GM18868 (cell line): ENCODE results near the gene SLC50A1.

Experiments used
- ATAC-seq: cut with Tn5 transposase; IDR thresholded peaks from one replicate; pipeline ENCODE4 v1.9.1; 2021; ENCODE audit warnings: mild to moderate bottlenecking, moderate library complexity; ENCODE audit not compliant: unreplicated experiment

The SLC50A1 gene

GRCh38 chr1:155169541-155169940 is 33.9 kb downstream of the SLC50A1 start:
- no peak for ATAC-seq

DNA sequence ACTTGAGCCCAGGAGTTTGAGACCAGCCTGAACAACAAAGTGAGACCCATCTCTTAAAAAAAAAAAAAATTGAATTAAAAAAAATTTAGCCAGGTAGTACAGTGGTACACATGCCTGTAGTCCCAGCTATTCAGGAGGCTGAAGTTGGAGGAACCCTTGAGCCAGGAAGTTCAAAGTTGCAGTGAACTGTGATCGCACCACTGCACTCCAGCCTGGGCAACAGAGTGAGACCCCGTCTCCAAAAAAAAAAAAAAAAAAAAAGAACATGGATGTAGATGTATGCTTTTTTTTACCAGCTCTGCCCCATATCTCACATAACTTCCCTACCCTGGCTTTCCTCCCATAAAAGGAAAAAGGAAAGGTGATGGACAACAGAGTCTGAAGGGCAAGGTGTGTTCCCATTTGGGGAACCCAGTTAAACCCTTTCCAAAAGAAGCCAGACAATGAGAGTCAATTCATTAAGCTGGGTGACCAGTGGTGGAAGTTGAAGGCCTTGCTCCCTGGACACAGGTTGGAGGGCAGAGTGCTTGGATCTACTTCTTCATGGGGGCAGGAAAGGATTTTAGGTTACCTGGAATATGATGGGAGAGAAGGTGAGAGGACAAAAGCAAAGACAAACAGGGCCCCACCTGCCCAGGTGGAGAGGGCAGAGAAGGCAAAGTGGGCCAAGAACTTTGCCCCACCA is 34.6 kb downstream of the SLC50A1 start:
- ATAC-seq = no peak

DNA sequence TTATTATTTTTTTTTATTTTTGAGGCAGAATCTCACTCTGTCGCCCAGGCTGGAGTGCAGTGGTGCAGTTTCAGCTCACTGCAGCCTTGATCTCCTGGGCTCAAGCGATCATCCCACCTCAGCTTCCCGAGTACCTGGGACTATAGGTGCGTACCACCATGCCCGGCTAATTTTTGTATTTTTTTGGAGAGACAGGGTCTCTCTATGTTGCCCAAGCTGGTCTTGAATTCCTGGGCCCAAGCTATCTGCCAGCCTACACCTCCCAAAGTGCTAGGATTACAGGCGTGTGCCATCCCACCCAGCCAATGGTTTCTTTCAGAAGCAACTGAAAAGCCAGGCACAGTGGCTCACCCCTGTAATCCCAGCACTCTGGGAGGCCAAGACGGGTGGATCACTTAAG is 35.2 kb downstream of the SLC50A1 start:
- ATAC-seq = no peak

GRCh38 chr1:155171836-155172731 is 36.4 kb downstream of the SLC50A1 start:
- no peak for ATAC-seq

DNA sequence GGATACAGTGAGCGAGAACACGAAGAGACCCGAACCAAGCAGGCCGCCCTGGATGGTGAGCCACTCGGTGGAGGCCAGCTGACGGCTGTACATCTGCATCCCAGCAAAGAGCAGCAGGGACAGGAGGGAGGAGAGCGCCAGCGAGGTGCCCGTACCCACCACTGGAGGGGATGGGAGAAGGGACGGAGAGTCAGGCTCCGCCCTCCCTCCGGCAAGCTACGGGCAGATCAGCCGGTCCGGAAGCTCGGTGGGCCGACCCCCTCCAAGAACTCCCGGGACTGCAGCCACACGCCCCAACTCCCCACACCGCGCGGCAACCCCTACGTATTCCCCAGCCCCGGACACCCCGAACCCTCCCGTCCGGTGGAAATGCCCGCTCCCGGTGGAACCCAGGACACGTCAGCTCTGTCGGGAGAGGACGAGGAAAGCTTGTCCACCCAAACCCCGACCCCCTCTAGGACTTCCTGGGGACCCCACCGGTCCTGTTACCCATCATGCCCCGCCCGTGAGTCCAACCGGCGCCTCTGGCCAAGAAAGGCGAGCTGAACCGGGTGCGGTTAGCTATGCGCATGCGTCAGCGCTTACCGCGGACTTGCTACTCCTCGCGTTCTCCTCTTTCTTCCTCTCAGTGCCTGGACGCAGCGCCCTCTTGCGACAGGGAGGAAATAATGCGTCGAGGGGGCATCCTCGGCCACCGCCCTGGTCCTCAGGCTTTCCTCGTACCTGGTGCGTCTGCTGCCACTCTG is 37.3 kb downstream of the SLC50A1 start, which contains the start of gene KRTCAP2:
Gene KRTCAP2, minus strand, starts transcription at position 573 of the 746 bp plus-strand sequence. Its CDS starts 80 bp downstream, at position 493.
- ATAC-seq = peak; percentile 74

DNA sequence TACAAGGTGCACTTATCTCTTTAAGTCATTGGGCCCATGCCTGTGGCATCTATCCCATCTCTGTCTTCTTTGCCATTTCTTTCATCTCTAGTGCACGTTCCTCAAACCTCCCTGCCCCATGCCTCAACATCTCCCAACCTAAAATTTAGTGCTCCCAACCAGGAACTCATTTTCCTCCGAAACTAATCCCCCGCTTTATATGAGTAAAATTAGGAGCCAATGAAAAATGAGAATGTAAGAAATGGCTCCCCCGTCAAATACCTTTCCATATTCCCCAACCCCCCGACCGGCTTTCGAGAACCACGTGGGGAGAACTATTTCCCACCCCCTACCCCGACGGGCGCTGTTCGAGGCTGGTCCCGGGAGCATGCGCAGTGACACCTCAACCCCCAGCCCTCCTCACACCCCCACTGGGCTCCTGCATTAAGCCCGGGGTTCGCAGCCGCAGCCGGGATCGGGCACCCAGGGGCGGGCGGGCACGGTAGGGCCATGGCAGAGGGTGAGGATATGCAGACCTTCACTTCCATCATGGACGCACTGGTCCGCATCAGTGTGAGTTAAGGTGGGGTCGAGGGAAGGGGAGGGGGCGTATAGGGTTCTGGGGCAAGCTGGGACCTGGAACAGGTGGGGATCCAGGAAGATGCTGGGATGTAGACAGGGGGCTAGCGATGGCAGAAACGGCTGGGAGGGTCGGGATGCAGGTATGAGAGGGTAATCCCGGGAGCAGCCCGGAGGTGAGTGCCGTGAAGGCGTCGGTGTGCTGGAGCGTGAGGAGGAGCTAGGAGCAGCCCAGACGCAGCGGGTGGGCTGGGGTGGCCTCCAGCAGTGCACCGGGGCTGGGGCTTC is 38.0 kb downstream of the SLC50A1 start, which contains the start of gene TRIM46:
Gene TRIM46, plus strand, starts transcription at position 372 of the 846 bp plus-strand sequence. Its CDS starts 118 bp downstream, at position 490.
- ATAC-seq = no peak

- no peak for ATAC-seq
Observed at GRCh38 chr1:155174324-155175280, 39.0 kb downstream of the SLC50A1 start.

DNA sequence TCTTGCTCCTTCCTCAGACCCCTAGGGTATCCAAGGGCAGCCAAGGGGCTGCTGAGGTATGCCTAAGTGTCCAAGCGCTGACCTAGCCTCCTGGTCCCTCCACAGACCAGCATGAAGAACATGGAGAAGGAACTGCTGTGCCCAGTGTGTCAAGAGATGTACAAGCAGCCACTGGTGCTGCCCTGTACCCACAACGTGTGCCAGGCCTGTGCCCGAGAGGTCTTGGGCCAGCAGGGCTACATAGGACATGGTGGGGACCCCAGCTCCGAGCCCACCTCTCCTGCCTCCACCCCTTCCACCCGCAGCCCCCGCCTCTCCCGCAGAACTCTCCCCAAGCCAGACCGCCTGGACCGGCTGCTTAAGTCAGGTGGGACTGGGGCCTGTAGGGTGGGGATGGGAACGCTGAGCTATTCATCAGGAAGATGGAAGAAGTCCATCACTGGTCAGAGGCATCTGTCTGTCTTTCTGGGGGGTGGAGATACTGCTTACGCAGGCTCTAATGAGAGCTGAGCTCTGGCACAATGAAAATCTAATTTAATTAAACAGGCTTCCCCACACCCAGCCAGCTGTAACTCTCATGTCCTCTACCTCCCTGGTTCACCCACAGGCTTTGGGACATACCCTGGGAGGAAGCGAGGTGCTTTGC is 39.8 kb downstream of the SLC50A1 start:
- no peak for ATAC-seq

DNA sequence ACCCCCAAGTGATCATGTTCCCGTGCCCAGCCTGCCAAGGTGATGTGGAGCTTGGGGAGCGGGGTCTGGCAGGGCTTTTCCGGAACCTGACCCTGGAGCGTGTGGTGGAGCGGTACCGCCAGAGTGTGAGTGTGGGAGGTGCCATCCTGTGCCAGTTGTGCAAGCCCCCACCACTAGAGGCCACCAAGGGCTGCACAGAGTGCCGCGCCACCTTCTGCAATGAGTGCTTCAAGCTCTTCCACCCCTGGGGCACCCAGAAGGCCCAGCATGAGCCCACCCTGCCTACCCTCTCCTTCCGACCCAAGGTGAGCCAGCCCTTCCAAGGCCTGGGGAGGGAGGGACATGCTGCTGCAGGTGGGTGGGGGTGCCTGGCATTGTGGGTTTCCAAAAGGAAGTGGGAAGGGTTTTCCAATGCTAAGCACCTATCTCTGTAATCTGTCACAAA is 40.3 kb downstream of the SLC50A1 start:
- no peak for ATAC-seq

DNA sequence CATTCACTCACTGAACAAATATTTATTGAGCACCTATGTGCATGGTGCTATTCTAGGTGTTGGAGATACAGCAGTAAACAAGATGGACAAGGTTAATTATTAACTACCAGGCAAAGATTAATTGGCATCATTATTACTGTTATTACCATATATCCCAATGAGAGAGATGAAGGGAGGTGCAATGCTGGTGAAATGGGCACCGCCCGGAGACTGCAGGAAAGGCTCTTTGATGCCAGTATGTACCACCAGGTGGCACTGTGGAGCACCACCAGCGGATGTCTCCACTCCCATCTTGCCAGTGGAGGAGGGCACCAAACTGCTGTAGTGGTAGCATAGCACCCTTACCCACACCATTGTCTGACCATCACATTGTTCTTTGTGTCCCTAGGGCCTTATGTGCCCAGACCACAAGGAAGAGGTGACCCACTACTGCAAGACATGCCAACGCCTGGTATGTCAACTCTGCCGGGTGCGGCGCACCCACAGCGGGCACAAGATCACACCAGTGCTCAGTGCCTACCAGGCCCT is 41.0 kb downstream of the SLC50A1 start:
- ATAC-seq = no peak

DNA sequence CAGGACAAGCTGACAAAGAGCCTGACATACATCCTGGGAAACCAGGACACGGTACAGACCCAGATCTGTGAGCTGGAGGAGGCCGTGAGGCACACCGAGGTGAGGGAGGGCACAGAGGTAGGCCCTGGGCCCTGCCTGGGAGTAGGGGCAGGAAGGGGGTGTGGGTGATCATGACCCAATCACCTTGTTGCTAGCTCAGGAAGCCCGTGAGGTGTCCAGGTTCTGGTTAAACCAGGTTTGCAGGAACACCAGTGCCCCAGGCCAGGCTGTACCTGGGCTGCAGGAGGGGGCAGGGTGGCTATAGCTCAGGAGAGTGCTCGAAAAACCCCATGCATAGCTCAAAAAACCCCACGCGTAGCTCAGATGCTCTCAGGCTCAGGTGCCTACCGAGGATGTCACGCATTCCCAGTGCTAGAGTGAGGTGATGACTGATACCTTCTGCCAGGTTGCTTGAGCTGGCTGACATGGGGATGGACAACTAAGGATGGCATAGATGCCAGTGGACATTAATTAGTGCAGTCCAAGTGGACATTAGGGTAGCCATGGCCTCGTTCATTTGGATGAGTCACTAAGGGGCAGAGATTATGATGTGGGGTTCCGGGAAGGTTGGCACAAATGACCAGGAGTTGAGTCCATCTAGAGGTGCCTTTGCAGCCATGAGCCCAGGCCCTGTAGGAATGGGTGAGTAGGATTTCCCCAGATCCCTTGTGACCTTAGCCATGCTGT is 41.7 kb downstream of the SLC50A1 start:
- no peak for ATAC-seq

- no peak for ATAC-seq
Observed at GRCh38 chr1:155177918-155178281, 42.2 kb downstream of the SLC50A1 start.

DNA sequence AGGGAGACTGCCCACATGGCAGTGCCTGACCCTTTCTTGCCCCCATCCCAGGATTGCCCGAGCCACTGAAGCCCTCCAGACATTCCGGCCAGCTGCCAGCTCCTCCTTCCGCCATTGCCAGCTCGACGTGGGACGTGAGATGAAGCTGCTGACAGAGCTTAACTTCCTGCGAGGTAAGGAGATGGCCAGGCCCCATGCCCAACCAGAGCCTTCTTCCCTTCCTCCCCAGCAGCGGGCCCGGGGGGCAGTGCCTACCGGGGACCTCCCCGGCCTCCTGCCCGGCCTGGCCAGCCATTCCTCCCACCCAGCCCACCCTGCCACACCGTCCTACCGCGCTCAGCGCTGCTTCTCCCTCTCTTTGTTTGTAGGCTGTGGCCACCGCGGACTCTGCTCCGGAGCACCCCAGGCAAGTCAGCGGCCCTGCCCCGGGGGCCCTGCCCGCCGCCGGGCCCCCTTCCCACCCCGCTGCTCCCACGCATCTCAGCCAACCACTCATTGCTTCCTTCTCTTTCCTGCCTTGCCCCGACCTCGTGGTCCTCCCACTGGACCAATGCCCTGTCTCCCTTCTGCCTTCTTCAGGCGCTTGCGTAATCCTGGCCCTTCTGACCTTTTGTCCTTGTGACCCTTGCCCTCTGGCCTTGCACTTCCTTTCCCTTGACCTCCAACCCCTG is 42.9 kb downstream of the SLC50A1 start:
- no peak for ATAC-seq

DNA sequence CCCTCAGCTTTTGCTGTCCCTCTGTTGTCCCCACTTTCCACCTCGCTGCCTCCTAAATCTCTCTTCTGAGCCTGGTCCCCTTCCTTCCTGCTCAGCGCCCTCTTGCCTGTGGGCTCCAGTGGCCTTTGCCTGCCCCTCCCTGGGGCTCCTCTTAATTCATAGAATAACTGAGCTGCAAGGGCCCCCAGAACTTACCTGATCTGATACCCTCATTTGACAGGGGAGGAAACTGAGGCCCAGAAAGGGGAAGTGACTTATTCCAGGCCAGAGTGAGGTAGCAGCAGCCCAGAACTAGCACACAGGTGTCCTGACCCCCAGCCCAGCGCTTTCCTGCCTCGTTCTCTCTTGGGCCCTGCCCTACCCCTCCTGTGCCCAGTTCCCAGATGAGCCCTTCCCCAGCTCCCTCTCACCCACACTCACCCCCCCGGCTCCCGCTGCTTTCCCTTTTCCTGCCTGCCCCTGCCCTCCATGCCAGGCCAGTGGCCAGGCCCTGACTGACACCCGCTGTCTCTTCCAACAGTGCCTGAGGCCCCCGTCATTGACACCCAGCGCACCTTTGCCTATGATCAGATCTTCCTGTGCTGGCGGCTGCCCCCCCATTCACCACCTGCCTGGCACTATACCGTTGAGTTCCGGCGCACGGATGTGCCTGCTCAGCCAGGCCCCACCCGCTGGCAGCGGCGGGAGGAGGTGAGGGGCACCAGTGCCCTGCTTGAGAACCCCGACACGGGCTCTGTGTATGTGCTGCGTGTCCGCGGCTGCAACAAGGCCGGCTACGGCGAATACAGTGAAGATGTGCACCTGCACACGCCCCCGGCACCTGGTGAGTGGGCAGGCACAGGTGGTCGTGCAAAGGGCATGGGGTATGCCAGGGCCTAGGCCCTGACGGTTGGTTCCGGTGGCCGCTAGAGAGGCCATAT is 43.7 kb downstream of the SLC50A1 start:
- no peak for ATAC-seq

GRCh38 chr1:155181371-155182051 is 45.9 kb downstream of the SLC50A1 start:
- no peak for ATAC-seq
